Measurements from ENCODE around the gene ATP13A5.
A peak's percentile ranks its signal among the peaks of the same experiment; 100 is the strongest.

The ATP13A5 gene

DNA sequence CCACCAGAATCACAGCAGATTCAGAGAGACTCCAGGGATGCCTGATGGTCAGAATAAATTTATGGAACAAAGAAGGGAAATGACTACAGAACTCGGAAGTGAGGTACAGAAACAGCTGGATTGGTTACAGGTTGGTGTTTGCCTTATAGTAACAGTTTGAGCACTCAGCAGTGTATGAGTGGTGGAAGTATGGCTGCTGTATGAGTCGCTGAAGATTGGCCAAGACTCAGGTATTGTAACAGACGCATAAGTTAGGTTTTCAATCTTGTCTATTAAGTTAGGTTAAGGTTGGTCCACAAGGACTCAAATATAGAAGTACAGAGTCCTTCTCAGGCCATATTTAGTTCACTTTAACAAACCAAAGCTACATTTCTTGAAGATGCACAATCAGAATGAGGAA, 33.1 kb downstream of the ATP13A5 start:
- DNase-seq, result no peak

DNA sequence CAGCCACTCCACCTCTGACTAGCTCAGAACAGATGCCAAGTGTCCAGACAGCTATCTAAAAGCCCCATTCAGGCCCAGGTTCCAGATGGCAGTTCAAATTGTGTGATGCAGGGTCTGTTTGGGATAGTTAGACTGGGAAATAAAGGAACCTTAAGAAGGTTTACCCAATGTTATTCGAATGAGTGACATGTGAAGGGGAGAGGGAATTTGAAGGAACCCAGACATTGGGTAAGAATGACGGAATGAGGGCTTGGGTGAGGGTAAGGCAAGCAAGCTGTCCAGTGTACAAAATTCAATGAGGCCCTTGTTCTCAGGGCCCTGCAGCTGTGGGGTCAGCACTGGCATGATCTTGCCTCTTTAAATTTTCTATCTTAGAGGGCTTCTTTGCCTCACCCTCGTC, 34.1 kb downstream of the ATP13A5 start:
- DNase-seq, result no peak

DNA sequence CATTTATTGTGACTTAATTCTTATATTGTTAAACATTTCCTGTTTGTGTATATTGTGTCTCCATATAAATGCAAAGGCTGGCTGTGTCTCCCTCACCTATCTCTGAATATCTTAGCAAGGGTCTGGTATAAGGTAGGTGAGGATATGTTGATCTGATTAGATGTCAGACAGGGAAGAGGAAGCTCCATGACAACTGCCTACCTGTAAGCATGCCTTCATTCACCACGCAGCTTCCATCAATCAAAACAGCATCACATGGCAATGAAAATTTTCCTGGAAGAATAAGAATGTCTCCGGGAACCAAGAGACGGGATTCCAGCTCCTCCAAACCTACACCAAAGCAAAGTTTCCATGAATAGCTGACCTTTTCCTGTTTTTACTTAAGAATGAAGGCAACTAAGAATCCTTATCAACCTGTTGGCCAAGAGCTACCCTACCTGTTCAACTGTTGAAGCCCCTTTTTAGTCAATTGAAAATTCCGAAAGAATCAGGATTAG, 34.8 kb downstream of the ATP13A5 start:
- DNase-seq, result no peak

DNA sequence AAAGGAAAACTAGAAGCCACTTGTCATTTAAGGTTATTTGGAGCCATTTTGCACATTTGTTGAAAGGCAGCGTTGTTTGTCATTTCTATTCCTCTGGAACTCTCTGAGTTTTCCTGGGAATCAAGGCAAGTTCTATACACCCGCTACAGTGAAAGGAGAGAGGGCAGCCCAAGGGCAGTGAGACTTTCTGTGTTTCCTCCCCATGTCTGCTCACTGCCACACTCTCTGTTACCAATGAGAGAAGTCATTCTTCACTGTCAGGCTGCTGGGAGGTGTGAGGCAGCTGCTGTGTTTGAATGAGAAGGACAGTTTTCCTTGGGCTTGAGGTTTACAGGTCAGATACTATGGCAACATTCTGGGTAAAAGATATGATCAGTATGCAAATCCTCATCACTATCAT, 36.0 kb downstream of the ATP13A5 start:
- no peak for DNase-seq

DNA sequence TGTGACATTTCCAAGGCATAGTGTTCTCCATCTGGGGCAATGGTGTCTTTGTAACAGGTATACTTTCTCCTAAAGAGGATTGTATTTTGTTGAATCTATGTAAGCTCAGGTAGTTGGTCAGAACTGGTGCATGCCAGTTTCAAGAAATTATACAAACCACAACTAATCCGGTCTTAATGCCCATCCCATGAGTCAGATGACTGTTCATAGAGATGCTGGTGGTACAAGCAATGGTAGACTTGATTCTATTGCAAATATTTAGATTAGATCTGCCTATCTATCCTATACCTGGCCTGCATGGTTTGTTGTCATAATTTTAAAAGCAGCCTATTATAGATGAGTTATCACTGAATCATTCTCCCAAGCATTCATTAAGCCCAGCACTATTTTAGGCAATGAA, 43.5 kb downstream of the ATP13A5 start:
- DNase-seq, result no peak

DNA sequence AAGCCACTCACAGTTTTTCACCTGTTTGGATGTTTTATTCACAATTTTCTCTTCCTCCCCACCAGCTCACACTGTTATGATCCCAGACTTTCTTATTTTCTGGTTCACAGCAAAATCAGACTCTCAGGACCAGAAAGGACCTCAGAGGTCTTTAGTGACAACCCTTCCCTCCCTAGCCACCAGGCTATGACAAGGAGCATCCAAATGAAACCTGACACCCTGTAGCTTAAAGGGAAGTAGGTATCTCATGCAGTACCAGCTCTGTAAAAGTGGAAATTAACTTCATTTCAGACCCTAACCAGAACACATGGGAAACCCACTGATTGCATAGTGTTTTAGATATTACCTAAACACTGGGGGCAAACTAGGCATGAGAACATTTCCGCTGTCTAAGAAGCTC, 45.3 kb downstream of the ATP13A5 start:
- DNase-seq, result no peak

DNA sequence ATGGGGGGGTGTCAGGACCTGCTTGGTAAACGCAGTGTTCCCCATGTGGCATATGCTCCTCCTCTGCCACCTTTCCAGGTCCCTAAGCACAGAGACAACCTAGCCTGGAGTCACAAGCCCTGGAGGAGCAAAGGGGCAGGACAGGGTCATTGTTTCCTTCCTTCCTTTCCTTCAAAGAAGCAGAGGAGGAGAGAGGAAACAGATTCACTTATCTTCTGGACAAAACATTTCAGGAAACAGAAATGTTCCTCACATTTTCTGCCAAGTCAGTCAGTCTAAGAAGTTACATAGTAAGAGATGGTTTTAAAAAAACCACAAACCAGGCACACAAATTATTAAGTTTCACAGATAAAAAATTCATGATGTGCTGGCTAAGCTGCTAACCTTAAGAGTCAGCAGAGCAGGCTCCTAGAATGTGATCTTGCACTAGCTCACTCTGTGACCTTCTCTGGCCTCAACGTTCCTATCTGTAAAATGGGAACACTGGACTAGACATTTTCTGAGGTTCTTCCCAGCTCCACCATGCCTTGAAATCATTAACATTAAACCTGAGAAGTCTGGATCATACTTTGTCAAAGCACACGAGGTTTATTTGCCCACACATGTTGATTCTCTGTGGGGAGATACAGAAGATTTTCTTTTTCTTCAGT, 47.9 kb downstream of the ATP13A5 start:
- no peak for DNase-seq

DNA sequence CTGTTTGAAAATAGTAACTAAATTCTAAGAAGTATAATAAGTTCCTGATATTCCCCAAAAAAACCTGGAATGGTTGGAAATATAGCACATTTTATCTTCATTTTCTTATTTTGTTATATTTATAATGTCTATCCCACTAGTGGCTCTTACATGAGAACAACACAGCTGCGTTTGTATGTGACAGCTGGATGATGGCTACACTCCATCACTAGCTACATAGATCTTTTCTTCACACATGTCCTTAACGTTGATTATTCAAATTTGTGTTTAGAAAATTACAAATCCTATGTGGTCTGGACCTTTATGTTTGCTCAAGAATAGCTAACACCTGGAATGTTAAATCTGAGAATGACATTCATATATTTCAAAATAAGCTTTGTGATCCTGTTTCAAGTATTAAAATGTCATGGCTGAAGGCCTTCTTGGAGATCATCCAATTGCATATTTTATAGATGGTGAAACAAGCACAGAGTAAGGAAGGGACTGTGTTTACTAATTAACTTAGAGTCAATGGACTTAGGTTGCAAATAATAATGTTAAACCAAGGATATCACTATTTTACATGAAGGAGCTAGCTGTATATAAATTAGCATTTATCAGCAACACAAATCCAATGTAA, 60.8 kb downstream of the ATP13A5 start:
- no peak for DNase-seq

DNA sequence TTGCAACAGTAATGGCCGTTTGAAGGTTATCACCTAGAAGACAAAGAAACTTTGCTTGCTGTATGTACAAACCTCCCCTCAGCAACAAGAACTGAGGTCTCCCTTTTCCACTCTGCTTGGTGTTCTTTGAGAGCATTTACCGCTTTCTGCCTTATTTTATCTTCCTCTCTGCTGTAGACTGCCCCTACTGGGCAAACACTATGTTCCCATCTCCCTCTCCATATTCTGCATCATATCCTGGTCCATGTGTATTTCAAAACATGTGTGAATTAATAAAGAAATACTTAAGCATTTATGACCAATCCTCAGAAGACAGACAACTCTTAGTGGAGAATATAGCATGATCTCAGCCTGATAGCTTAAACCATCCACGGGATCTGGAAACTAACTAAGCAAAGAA, 64.4 kb downstream of the ATP13A5 start:
- DNase-seq, result no peak

DNA sequence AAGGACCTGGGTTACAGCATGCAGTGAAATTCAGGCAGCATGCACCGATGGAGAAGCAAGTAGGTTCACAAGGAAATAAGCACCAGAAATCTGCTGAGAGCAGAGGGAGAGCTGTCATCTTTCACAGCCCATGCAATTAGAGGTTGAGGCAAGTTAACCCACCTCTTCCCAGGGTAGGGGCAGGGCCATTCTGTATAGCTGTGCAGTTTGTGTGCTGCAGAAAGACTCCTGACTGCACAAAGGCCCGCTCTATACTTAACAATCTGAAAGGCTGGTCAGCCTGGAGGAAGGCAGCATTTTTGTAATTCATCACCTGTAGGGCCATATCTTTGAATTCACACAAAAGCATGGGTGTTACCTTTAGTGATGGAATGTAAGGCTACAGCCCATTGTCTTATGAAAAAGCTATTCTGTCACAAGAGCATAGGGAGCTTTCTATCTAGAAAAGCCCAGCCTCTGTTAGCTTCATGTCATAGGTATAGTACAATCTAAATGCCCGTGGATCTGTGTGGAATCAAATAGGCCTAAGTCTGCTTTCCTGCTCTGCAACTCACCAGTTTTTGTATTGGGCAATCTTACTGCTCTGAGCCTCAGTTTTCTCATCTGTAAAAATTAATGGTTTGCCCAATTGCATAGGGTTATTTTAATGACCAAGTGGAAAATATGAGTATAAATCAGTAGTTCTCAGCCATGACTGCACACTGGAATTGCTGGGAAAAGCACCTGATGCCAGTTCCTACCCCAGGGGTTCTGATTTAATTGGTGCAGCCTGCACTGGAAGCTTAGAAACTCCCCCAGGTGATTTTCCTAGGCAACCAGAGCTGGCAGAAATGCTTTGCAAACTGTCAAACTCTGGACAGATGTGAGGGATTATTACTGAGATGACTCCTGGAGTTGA, 65.2 kb downstream of the ATP13A5 start:
- DNase-seq, result no peak

DNA sequence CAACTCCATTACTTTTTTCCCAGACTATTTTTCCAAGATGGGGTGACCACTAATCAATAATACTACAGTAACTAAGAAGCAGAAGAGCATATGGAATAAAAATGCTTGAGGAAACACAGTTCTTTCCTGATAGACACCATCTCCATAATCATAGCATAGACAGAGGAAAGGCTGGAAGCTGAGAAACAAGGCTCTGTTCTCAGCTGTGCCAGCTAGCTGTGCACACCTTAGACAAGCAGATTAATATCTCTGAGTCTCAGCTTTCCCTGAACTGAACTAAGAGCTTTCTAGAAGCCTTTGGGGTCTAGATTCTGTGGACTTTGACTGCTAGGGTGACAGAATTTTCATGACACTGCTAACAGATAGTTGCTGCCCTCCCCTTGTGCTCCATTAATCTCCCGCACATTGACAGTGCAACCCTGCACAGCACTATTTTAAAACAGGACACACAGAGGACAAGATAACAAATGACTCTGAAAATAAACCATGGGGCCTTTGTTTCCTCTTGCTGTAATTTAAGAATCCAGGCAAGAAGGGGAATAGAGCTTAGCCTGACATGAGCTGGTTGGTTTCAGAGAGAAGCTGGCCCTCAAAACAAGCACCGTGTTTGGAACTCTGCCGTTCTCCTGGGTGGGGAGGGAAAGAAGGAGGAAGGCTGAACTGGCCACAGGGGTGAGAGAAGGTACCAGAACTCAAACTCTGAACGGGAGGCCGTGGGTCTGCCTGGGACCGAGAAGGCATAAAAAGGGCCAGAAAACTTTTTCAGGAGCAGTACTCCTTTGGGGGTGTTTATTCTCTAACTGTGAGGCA, 67.4 kb downstream of the ATP13A5 start:
- DNase-seq, result no peak

DNA sequence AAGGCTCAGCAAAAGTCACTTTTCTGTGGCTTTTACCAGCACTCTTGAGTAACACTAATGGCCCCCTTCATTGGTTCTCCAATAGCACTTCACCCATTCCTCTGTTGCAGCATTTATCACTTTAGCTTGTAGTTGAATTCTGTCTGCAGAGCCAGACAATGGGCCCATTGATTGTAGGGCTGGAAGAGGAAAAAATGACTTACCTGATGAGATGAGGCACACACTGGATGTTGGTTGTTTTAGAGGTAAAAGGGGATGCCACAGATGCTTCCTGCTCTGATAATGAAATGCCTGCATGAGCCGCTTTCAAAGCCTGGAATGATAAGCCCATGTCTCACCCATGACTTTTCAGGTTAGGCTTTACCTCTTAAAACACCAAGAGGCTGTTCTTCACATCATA, 73.2 kb downstream of the ATP13A5 start:
- no peak for DNase-seq

DNA sequence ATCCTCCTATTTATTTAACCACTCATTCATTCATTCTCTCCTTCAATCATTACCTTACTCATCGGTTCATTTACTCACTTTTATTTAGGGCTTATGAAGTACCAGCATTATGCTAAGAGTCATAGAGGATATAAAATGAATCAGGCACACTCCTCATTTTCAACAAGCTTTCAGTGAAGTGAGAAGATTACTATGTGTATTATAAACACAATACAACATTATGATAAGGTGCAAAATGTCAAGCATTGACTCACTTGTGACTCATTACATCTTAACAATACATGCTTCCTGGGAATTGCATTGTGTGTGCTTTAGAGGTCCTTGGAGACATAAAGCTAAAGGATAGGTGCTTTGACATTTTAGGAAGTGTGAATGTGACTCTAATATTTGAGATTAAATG, 77.1 kb downstream of the ATP13A5 start:
- DNase-seq, result no peak

DNA sequence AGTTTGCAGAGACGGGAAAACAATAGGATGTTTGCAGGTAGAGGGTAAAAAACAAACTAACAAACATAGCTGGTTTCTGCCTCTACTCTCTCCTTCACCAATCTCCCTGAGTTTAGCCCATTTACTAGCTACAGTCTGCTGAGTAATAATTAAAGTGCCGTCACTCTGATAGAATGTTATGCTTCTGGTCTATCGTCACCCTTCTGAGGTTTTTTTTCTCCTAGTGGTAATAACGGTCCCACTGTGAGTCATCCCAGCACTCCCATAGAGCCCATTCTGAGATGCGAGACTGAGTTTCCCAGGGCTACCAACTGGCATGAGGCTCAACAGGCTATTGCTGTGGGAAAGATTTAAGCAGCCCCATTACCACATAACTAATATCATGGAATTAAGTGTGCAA, 81.1 kb downstream of the ATP13A5 start:
- peak; percentile 3 for DNase-seq

DNA sequence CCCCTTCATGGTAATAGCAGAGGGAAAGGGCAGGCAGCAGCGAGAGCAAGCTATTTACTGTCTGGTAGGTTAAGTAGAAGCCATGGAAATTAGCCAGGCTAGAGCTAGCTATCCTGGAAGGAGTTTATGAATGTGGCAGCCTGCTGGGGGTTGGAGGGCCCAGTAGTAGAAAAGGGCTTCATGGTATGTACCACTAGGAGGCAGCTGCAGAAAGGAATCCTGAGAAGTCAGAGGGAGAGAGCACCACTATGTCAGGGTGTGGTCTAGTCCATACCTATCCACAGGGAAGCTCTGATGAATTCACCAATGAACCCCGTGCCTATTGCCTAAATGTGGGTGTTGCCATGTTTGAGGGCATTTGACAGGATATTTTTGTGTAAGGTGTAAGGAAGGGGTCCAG, 82.6 kb downstream of the ATP13A5 start:
- DNase-seq, result no peak

DNA sequence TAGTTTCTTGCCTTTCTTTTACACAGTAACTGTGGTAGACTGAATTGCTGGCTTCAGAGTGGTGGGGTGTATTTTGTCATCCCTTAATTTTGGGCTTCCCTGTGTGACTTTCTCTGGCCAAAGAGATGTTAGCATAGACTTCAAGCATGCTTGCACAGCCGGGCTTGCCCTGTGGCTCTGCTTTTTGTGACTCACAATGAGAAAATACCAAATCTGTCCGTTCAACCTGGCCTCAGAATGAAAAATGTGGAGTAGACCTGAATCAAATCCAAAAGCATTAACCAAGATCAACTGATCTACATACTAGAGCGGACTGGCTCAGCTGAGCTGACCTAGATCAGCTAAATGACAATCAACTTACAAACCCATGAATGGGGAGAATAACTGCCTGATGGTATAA, 86.2 kb downstream of the ATP13A5 start:
- no peak for DNase-seq

DNA sequence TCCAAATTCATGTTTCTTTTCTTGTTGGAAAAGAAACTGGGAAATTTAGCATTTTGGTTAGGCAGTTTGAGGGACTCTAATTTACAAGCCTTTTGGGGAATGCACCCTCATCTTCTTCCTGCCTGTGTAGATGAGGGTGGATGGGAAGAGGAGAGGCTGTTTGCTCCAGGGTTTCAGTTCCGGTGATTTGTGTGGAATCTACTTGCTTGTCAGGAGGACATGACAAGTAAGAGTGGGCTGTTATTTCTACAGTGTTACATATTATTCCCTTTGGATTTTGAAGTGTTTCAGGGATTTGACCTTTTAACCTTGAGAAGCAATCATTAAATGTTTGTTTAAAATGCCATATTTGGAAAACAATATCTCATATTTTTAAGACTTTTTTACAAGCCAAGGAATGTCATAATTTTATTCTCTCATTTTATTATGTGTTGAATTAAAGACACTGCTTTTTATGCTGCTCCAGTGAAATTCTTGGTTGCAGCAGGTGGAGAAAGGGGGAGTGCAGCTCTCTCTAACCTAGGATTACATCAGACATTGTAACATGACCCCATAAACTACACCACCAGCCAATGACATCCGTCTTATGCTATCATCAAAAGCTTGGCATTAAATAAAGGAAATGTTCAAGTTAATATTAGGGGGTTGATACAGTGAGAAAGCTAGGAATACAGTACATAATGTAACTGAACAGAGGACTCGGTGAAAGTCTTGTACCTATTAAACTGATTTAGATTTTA, 107.3 kb downstream of the ATP13A5 start:
- no peak for DNase-seq

DNA sequence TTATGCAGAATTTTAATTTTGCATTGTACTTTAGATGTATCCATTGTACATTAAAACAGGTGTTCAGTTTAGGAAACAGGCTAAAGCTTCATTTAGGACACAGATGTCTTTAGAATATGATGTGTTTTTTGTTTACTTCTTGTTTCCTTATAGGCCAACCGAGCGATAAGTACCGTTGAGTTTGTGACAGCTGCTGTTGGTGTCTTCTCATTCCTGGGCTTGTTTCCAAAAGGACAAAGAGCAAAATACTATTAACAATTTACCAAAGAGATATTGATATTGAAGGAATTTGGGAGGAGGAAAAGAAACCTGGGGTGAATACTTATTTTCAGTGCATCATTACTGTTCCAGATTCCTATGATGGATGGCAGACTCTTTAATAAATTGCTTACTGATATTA, 108.1 kb downstream of the ATP13A5 start:
- DNase-seq, result no peak

DNA sequence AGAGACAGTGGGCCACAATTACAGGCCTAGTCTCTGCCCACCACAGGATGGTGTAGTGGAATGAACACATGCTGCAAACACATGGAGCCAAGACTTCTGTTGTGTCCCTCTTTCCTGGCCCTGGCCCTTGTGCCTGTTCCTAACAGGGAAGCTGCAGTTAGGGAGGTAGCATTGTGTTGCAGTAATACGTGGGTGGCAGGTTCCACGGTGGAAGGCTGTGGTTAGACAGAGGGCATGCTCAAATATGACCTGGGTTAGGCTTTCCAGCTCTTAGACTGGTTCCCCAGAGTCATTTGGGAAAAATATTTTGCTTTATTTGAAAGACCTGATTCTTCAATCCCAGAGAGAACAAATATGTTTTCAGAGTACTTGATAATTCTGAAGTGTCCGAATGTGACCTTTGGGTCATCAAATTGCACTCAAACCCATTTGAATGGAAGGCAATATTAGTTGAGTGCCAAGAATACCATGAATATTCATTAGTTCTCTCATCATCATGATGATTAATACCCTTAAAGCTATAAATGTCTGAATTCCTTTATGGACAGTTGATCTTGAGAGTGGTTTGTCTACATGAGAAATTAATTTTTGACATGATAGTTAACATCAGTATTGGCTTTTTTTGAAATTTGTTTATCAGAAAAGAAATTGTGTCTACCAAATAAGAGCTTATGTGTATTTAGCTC, 109.1 kb downstream of the ATP13A5 start:
- no peak for DNase-seq

DNA sequence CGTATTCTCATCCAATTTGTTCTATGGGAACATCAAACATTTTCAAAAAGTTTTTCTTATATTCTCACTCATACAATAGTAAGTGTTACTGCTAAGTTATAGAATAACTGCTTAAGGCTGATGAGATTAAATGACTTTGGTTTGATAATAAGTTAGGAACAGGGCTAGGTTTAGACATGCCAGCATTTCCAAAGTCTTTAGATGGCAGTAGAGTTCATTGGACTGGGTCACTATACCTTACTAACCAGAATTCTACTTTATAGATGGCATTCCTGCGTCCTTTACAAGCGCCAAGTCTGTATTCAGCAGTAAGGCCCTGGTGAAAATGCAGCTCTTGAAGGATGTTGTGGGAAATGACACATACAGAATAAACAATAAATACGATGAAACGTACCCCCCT, 115.8 kb downstream of the ATP13A5 start:
- no peak for DNase-seq

DNA sequence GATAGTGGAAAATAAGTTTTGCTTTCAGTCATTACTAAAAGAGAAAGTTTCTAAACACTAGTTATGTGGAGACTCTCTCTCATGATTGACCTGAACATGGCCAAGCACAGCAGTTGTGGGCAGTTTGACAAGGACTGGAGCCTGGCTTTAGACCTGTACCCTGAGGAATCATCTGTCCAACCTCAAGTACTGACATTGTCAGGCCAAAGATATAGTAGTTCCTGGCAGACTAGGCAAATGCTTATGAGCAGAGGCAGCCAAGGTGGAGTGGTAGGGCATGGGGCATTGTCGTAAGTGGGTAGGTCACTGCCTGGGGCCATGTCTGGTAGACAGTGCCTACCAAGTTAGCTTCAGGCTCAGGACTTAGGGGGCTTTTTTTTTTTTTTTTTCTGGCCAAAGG, 116.6 kb downstream of the ATP13A5 start:
- no peak for DNase-seq

All from fibroblast of skin of scalp (primary cell).